Mesenchymal stem cell (in vitro differentiated cells and primary cell): ENCODE results near the gene RGS9.
"Not testable (repeated sequence)": the region's sequence is repeated elsewhere in the genome, so short reads cannot be mapped to it uniquely, and the experiment has no call there.

Experiments
- DNase-seq: peaks from one replicate; pipeline ENCODE4 v3.0.0-alpha.2; 2013
- H2AFZ ChIP-seq: one replicate; pipeline ENCODE4 v1.6.1; 2013; ENCODE audit warnings: low read depth, mild to moderate bottlenecking, control low read depth, inconsistent platforms, low read length, moderate library complexity
- H2AK5ac ChIP-seq: 2 replicates; pipeline ENCODE4 v1.6.1; 2013; ENCODE audit warnings: low read length, moderate library complexity, mild to moderate bottlenecking, inconsistent platforms; ENCODE audit not compliant: severe bottlenecking
- H2BK120ac ChIP-seq: one replicate; pipeline ENCODE4 v1.6.1; 2013; ENCODE audit warnings: low read depth, mild to moderate bottlenecking, inconsistent platforms, low read length, moderate library complexity
- H2BK12ac ChIP-seq, 2 experiments: one replicate each; pipeline ENCODE4 v1.6.1; 2013; ENCODE audit warnings: inconsistent platforms in 2 of 2, low read length in 2 of 2, mild to moderate bottlenecking in 2 of 2, moderate library complexity in 2 of 2, control low read depth in 1 of 2
- H2BK15ac ChIP-seq: one replicate; pipeline ENCODE4 v1.6.1; 2013; ENCODE audit warnings: mild to moderate bottlenecking, low read depth, inconsistent platforms; ENCODE audit not compliant: poor library complexity, severe bottlenecking
- H2BK5ac ChIP-seq: 2 replicates; pipeline ENCODE4 v1.6.1; 2013; ENCODE audit warnings: low read depth, mild to moderate bottlenecking, low read length, control low read depth, inconsistent platforms; ENCODE audit not compliant: poor library complexity, severe bottlenecking
- H3K14ac ChIP-seq, 2 experiments: one replicate each; pipeline ENCODE4 v1.6.1; 2013; ENCODE audit warnings: inconsistent platforms in 2 of 2, low read length in 2 of 2, control low read depth in 1 of 2, mild to moderate bottlenecking in 1 of 2, moderate library complexity in 1 of 2
- H3K18ac ChIP-seq, 2 experiments: one replicate each; pipeline ENCODE4 v1.6.1; 2013; ENCODE audit warnings: inconsistent platforms in 2 of 2, low read length in 2 of 2, control low read depth in 1 of 2, low read depth in 1 of 2, mild to moderate bottlenecking in 1 of 2
- H3K23ac ChIP-seq, 2 experiments: one replicate each; pipeline ENCODE4 v1.6.1; 2013; ENCODE audit warnings: inconsistent platforms in 2 of 2, low read length in 2 of 2, mild to moderate bottlenecking in 2 of 2, moderate library complexity in 2 of 2, control low read depth in 1 of 2
- H3K27ac ChIP-seq: 2 replicates; pipeline ENCODE4 v1.5.1; 2013; ENCODE audit warnings: mild to moderate bottlenecking, moderate library complexity, low read length, control low read depth, inconsistent platforms; ENCODE audit not compliant: poor library complexity, severe bottlenecking
- H3K27me3 ChIP-seq, 2 experiments: 2 replicates each; pipeline versions ENCODE4 v1.6.1 to v1.7.0; 2013; ENCODE audit warnings: low read length in 2 of 2, mild to moderate bottlenecking in 2 of 2, moderate library complexity in 2 of 2, control low read depth in 1 of 2, inconsistent platforms in 1 of 2; ENCODE audit not compliant: control insufficient read depth in 1 of 2, insufficient read depth in 1 of 2
- H3K36me3 ChIP-seq, 2 experiments: 2 replicates each; pipeline versions ENCODE4 v1.6.1 to v1.7.0; 2013; ENCODE audit warnings: low read length in 2 of 2, control low read depth in 1 of 2, inconsistent platforms in 1 of 2, low read depth in 1 of 2, mild to moderate bottlenecking in 1 of 2; ENCODE audit not compliant: insufficient read depth in 2 of 2, control insufficient read depth in 1 of 2
- H3K4ac ChIP-seq, 2 experiments: one replicate each; pipeline ENCODE4 v1.6.1; 2013; ENCODE audit warnings: inconsistent platforms in 2 of 2, low read length in 2 of 2, mild to moderate bottlenecking in 2 of 2, moderate library complexity in 2 of 2, control low read depth in 1 of 2, low read depth in 1 of 2
- H3K4me1 ChIP-seq: 2 replicates; pipeline ENCODE4 v1.6.1; 2013; ENCODE audit warnings: low read depth, low read length, control low read depth; ENCODE audit not compliant: control insufficient read depth, insufficient read depth
- H3K4me2 ChIP-seq: 2 replicates; pipeline ENCODE4 v1.6.1; 2013; ENCODE audit warnings: low read length, mild to moderate bottlenecking, inconsistent platforms; ENCODE audit not compliant: poor library complexity, severe bottlenecking
- H3K4me3 ChIP-seq, 2 experiments: 2 replicates each; pipeline versions ENCODE4 v1.5.1 to v1.7.0; 2013; ENCODE audit warnings: low read length in 2 of 2, mild to moderate bottlenecking in 2 of 2, control low read depth in 1 of 2, low read depth in 1 of 2; ENCODE audit not compliant: insufficient read depth in 1 of 2
- H3K79me1 ChIP-seq: replicated peaks from 2 replicates; pipeline ENCODE4 v1.6.1; 2013; ENCODE audit warnings: mild to moderate bottlenecking, control low read depth, low read length, inconsistent platforms; ENCODE audit not compliant: poor library complexity, severe bottlenecking
- H3K9ac ChIP-seq: 2 replicates; pipeline ENCODE4 v1.7.0; 2013; ENCODE audit warnings: mild to moderate bottlenecking, low read length, moderate library complexity
- H3K9me3 ChIP-seq: 2 replicates; pipeline ENCODE4 v1.7.0; 2013; ENCODE audit warnings: mild to moderate bottlenecking, low read length; ENCODE audit not compliant: control insufficient read depth
- H4K8ac ChIP-seq: one replicate; pipeline ENCODE4 v1.6.1; 2013; ENCODE audit warnings: inconsistent platforms, mild to moderate bottlenecking, low read length, moderate library complexity
- H4K91ac ChIP-seq: one replicate; pipeline ENCODE4 v1.6.1; 2013; ENCODE audit warnings: mild to moderate bottlenecking, low read length, inconsistent platforms
- WGBS: methylation state at CpG from one replicate; pipeline ENCODE4 v1.1.7; 2013; ENCODE audit warnings: mixed read lengths; 5-methylcytosine and 5-hydroxymethylcytosine counted together

RGS9 gene

DNA sequence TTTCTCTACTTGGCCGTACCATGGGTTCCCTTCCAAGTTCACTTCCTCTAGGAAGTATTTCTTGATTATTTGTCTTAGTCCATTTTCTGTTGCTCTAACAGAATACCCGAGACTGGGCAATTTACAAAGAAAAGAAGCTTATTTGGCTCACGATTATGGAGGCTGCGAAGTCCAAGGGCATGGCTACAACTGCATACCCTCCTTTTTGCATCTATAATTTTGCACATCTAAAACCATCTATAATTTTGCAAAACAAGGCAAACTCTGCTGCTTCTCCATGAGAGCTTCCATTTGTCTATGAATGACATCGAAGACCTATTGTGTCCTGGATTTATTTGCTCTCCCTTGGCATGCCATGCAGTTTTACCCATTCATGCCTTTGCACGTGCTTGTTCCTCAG, 27.6 kb upstream of the RGS9 start:
- Histone ChIP-seq H3K4me3 (no peak overlapping the region), H2BK15ac (no peak overlapping the region), H3K27ac (no peak overlapping the region), H3K9ac (no peak overlapping the region), H4K8ac (no peak overlapping the region), H3K4me1 (peaks cover 6% of the 10 kb centered on the region), H3K14ac (no peak overlapping the region), H3K9me3 (no peaks in the 10 kb centered on the region), H4K91ac (no peak overlapping the region), H3K27me3 (no peaks in the 10 kb centered on the region), H3K4me2 (no peak overlapping the region), H3K79me1 (no peaks in the 10 kb centered on the region), H3K4ac (no peak overlapping the region), H2BK12ac (no peak overlapping the region), H2BK120ac (no peak overlapping the region), H2AFZ (no peak overlapping the region), H3K36me3 (no peaks in the 10 kb centered on the region), H2AK5ac (no peak overlapping the region), H2BK5ac (no peak overlapping the region), H3K23ac (no peak overlapping the region), H3K18ac (no peak overlapping the region)
- WGBS: 46% methylated on average over 6 of the region's 6 CpGs
- DNase-seq: no peak

DNA sequence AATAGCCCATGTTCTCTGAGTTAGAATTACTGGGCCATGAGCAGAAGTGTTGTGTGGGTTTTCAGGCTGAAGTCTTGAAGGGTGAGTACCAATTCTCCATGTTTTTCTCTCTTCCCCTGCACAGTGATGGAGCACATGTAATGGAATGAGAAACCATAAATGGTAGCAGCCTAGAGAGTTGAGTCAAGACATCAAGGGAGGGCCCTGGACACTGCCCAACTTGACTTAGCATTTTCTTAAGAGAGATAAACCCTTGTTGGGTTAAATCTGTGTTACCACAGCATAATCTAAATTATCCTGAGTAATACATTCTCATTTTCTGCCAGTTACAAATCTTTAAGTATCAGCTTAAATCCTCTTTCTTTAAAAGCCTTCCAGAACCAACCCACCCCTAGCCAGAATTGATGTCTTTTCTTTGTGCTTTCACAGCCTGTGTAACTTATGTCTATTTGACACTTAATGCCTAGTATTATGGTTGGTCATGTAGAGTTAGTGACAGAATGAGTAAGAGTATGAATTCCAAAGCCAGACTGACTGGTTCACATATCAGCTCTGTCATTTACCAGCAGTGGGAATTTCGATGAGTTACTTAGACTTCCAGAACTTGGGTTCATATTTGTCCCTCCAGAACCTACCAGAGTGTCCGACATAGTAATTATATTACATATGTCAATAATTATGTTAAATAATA, 27.0 kb upstream of the RGS9 start:
- no peak overlapping the region for H2AK5ac ChIP-seq
- no peak overlapping the region for H2BK12ac ChIP-seq
- no peaks in the 10 kb centered on the region for H3K9me3 ChIP-seq
- no peak overlapping the region for H3K27ac ChIP-seq
- H3K27me3 ChIP-seq: no peaks in the 10 kb centered on the region
- H3K79me1 ChIP-seq: no peaks in the 10 kb centered on the region
- no peak overlapping the region for H3K4me2 ChIP-seq
- no peak overlapping the region for H3K14ac ChIP-seq
- no peak overlapping the region for H4K91ac ChIP-seq
- no peak overlapping the region for H2BK120ac ChIP-seq
- no CpG with 5 or more reads among the region's 2 CpGs for WGBS
- peak overlapping the region; percentile 39 for H3K9ac ChIP-seq
- no peak overlapping the region for H3K4ac ChIP-seq
- H3K4me3 ChIP-seq: no peak overlapping the region
- DNase-seq: peak; percentile 40
- H3K4me1 ChIP-seq: peaks cover 5% of the 10 kb centered on the region
- H3K18ac ChIP-seq: no peak overlapping the region
- H4K8ac ChIP-seq: no peak overlapping the region
- no peaks in the 10 kb centered on the region for H3K36me3 ChIP-seq
- H3K23ac ChIP-seq: no peak overlapping the region
- H2BK5ac ChIP-seq: no peak overlapping the region
- H2AFZ ChIP-seq: no peak overlapping the region
- H2BK15ac ChIP-seq: no peak overlapping the region

DNA sequence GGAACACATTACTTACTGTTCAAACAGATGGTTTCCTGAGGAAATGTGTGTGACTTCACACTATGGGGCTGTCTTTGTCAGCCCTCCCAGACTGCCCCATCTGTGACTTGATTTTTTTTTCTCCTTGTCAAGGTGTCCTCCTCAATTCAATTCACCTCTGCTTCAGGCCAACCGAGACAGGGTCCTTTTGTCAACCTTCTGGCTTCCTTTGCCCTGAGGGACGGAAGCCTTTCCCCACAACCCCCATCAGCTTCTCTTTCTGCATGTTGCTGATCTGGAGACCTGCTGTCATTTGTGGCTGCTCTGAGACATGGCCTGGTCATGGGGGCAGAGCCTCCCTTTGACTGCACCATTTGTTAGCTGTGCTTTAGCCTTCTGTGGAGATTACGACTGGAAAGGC, 21.3 kb upstream of the RGS9 start:
- no peak for DNase-seq
- Histone ChIP-seq H3K4me2 (no peak overlapping the region), H2BK15ac (no peak overlapping the region), H2BK5ac (no peak overlapping the region), H3K14ac (no peak overlapping the region), H3K27ac (no peak overlapping the region), H2AFZ (no peak overlapping the region), H4K8ac (no peak overlapping the region), H2BK12ac (no peak overlapping the region), H3K9ac (no peak overlapping the region), H3K27me3 (peaks cover 0 to 3% of the 10 kb centered on the region in 2 experiments), H3K79me1 (no peaks in the 10 kb centered on the region), H3K23ac (no peak overlapping the region), H4K91ac (no peak overlapping the region), H2BK120ac (no peak overlapping the region), H3K18ac (no peak overlapping the region), H3K4ac (no peak overlapping the region), H3K9me3 (no peaks in the 10 kb centered on the region), H3K36me3 (no peaks in the 10 kb centered on the region), H2AK5ac (no peak overlapping the region), H3K4me1 (no peaks in the 10 kb centered on the region), H3K4me3 (no peak overlapping the region)
- 68% methylated on average over 2 of the region's 3 CpGs for WGBS

DNA sequence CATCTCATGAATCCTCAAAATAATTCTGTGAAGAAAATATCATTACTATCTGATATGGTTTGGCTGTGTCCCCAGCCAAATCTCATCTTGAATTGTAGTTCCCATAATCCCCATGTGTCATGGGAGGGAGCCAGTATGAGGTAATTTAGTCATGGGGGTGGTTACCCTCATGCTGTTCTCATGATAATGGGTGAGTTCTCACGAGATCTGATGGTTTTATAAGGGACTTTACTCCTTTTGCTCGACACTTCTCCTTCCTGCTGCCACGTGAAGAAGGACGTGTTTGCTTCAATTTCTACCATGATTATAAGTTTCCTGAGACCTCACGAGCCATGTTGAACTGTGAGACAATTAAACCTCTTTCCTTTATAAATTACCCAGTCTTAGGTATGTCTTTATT, 20.7 kb upstream of the RGS9 start:
- not testable (repeated sequence) for H2AFZ ChIP-seq, H2AK5ac ChIP-seq, H2BK120ac ChIP-seq, H2BK12ac ChIP-seq, H3K4me3 ChIP-seq, H4K91ac ChIP-seq, H3K14ac ChIP-seq, DNase-seq, H3K18ac ChIP-seq, H3K27ac ChIP-seq, H3K9me3 ChIP-seq, H3K4me1 ChIP-seq, H3K79me1 ChIP-seq, H3K9ac ChIP-seq, H3K36me3 ChIP-seq, H3K4me2 ChIP-seq, H3K4ac ChIP-seq, H2BK15ac ChIP-seq, H2BK5ac ChIP-seq, H3K23ac ChIP-seq, H3K27me3 ChIP-seq, H4K8ac ChIP-seq
- WGBS: 56% methylated on average over 5 of the region's 5 CpGs
